Tibial artery (tissue), 4 donors: ENCODE data around the gene OSBPL2.
A peak's percentile ranks its signal among the peaks of the same experiment; 100 is the strongest.

ENCODE experiments used
- DNase-seq, 2 donors: peaks; one replicate each; pipeline ENCODE4 v3.0.0-alpha.2; 2019
- H3K27ac ChIP-seq, 2 donors: fragments of 200-600 bp; sonication (generic) in 1 of 2; 1 replicate in 1 of 2; 2 replicates in 1 of 2; pipeline ENCODE4 v1.5.1; 2018 to 2019; ENCODE audit warnings: mild to moderate bottlenecking in 1 of 2
- H3K27me3 ChIP-seq, 2 donors: fragments of 200-600 bp; sonication (generic) in 1 of 2; one replicate each; pipeline versions ENCODE4 v1.5.1 to v1.6.0; 2016 to 2019
- H3K36me3 ChIP-seq, 3 donors: fragments of 200-600 bp; sonication (generic) in 2 of 3; one replicate each; pipeline ENCODE4 v1.5.1; 2016 to 2019; ENCODE audit warnings: mild to moderate bottlenecking in 2 of 3
- H3K4me1 ChIP-seq, 4 donors: fragments of 200-600 bp; sonication (generic) in 2 of 4; 1 replicate in 3 of 4; 2 replicates in 1 of 4; pipeline ENCODE4 v1.5.1; 2016 to 2019
- H3K4me3 ChIP-seq, 2 donors: fragments of 200-600 bp; sonication (generic) in 1 of 2; 1 replicate in 1 of 2; 2 replicates in 1 of 2; pipeline ENCODE4 v1.5.1; 2018 to 2019; ENCODE audit warnings: mild to moderate bottlenecking in 2 of 2
- H3K9me3 ChIP-seq, 3 donors: fragments of 200-600 bp; sonication (generic) in 1 of 3; one replicate each; pipeline ENCODE4 v1.5.1; 2016 to 2019
- intact Hi-C: fragments of 100-400 bp; cut with DNase I; formaldehyde crosslinking; loops from one replicate; pipeline ENCODE4 v1.15.0; 2023; ENCODE audit warnings: low total_unique reads
- TF ChIP-seq, protein P1 (sequence below), 2 experiments: fragments of 200-600 bp in 1 of 2; fragments of 450-650 bp in 1 of 2; IDR thresholded peaks; one replicate each; pipeline ENCODE4 v1.5.1; 2017 to 2019; ENCODE audit warnings: antibody characterized with exemption in 2 of 2, mild to moderate bottlenecking in 1 of 2, moderate library complexity in 1 of 2

The OSBPL2 gene

DNA sequence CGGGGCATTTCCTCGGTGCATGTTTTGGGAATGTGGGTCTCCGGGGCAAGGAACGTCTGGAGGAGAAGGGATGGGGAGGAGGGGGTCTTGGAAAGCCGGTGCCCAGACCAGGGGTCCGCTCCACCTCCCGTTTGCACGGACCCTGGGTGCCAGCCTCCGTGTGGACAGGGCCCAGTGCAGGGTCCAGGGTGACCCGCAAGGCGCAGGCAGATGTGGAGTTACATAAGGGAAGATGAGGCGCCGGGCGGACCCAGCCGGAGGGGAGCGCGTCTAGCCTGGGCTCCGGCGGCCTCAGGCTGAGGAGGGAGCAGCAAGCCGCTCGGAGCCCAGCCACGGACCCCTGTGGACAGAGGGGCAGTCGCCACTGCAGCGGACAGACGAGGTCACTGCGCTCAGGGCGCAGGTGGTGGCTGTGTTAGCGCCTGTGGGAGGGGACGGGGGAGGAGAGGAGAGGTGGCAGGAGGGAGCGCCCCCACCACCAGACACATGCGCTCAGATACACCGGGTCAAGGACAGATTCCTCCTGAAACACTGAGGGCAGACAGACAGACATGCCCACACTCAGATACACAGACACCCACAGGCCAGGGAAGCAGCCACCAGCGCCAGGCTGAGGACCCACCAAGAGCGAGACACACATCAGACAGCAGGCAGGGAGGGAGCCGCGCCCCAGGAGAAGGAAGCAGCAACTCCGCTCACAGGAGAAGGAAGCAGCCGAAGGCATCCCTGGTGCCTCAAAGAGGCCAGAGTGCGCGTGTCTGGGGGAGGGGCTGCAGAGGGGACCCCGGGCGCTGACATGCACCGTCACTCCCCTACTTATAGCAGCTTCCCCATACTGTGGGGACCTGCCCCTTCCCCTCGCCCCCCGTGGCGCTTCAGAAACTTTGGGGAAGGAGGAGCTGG, 17.4 kb upstream of the OSBPL2 start:
- Histone ChIP-seq H3K36me3 (no peaks in the 10 kb centered on the region), H3K9me3 (no peaks in the 10 kb centered on the region), H3K4me3 (peak overlapping the region in 1 of 2 donors; percentile 35), H3K27me3 (peaks cover 0 to 97% of the 10 kb centered on the region in 2 donors), H3K27ac (no peak overlapping the region), H3K4me1 (peaks cover 0 to 24% (median 15%) of the 10 kb centered on the region in 4 donors)
- intact Hi-C loops, result no loop called here
- DNase-seq, result no peak
- TF ChIP-seq, protein P1, sequence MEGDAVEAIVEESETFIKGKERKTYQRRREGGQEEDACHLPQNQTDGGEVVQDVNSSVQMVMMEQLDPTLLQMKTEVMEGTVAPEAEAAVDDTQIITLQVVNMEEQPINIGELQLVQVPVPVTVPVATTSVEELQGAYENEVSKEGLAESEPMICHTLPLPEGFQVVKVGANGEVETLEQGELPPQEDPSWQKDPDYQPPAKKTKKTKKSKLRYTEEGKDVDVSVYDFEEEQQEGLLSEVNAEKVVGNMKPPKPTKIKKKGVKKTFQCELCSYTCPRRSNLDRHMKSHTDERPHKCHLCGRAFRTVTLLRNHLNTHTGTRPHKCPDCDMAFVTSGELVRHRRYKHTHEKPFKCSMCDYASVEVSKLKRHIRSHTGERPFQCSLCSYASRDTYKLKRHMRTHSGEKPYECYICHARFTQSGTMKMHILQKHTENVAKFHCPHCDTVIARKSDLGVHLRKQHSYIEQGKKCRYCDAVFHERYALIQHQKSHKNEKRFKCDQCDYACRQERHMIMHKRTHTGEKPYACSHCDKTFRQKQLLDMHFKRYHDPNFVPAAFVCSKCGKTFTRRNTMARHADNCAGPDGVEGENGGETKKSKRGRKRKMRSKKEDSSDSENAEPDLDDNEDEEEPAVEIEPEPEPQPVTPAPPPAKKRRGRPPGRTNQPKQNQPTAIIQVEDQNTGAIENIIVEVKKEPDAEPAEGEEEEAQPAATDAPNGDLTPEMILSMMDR (IDR thresholded peaks at IDR 0.05), result no peak

GRCh38 chr20:62222266-62222850, 16.0 kb upstream of the OSBPL2 start:
- Histone ChIP-seq H3K9me3 (no peaks in the 10 kb centered on the region), H3K27ac (no peak overlapping the region), H3K4me3 (no peak overlapping the region), H3K36me3 (no peaks in the 10 kb centered on the region), H3K27me3 (peaks cover 0 to 93% of the 10 kb centered on the region in 2 donors), H3K4me1 (peaks cover 0 to 24% (median 15%) of the 10 kb centered on the region in 4 donors)
- TF ChIP-seq, protein P1 (IDR thresholded peaks at IDR 0.05), result no peak
- intact Hi-C loops, result no loop called here
- DNase-seq, result no peak

GRCh38 chr20:62222972-62223371, 15.3 kb upstream of the OSBPL2 start:
- TF ChIP-seq, protein P1 (IDR thresholded peaks at IDR 0.05), result no peak
- DNase-seq, result no peak
- intact Hi-C loops, result no loop called here
- Histone ChIP-seq H3K27me3 (peaks cover 0 to 93% of the 10 kb centered on the region in 2 donors), H3K9me3 (no peaks in the 10 kb centered on the region), H3K27ac (no peak overlapping the region), H3K4me1 (peaks cover 0 to 24% (median 15%) of the 10 kb centered on the region in 4 donors), H3K36me3 (no peaks in the 10 kb centered on the region), H3K4me3 (no peak overlapping the region)

GRCh38 chr20:62223571-62223970, 14.8 kb upstream of the OSBPL2 start:
- Histone ChIP-seq H3K4me1 (peaks cover 0 to 24% (median 15%) of the 10 kb centered on the region in 4 donors), H3K27ac (no peak overlapping the region), H3K36me3 (no peaks in the 10 kb centered on the region), H3K4me3 (no peak overlapping the region), H3K9me3 (no peaks in the 10 kb centered on the region), H3K27me3 (peaks cover 0 to 93% of the 10 kb centered on the region in 2 donors)
- intact Hi-C loops, result no loop called here
- TF ChIP-seq, protein P1 (IDR thresholded peaks at IDR 0.05), result no peak
- DNase-seq, result no peak

DNA sequence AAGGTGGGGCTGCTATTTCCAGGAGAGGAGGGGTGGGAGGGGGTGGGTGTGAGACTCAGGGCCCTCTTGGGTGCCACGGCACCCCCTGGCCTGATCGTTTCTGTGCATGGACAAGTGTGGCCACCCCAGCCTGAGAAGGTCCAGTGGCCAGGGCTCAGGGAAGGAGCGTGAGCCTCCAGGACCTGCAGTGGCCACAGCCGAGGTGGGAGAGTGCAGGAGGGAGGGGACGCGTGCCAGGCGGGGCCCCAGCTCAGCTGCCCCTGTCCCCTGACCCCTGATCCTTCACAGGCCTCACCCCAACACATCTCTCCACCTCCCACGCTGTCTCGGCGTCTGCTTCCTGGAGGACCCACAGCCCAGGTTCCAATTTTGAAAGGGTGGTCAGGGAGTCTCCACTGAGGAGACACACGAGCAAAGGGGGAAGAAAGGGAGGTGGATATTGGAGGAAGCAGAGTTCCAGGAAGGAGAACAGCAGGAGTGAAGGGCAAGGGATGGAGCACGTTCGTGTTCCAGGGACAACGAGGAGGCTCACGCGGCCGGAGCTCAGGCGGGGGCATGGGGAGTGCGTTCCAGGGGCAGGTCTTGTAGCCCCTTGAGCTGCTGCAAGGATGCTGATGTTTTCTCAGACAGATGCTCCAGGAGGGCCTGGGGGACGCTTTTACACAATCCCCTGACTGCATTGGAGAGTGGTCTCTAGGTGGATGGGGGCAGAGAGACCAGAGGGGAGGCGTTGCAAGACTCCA, 14.0 kb upstream of the OSBPL2 start:
- TF ChIP-seq, protein P1 (IDR thresholded peaks at IDR 0.05), result no peak
- no peak for DNase-seq
- H3K9me3 ChIP-seq, result no peaks in the 10 kb centered on the region
- H3K36me3 ChIP-seq, result no peaks in the 10 kb centered on the region
- peaks cover 0 to 90% of the 10 kb centered on the region in 2 donors for H3K27me3 ChIP-seq
- no peak overlapping the region for H3K4me3 ChIP-seq
- no peak overlapping the region for H3K27ac ChIP-seq
- H3K4me1 ChIP-seq, result peaks cover 0 to 19% (median 12%) of the 10 kb centered on the region in 4 donors
- intact Hi-C loops, result no loop called here
